HG03066 (cell line): ENCODE measurements around the gene CXADR.
"Not testable (repeated sequence)": the region's sequence is repeated elsewhere in the genome, so short reads cannot be mapped to it uniquely, and the experiment has no call there.

Experiments used
- ATAC-seq: cut with Tn5 transposase; IDR thresholded peaks from one replicate; pipeline ENCODE4 v1.9.1; 2021; ENCODE audit warnings: low read depth; ENCODE audit not compliant: unreplicated experiment

Gene CXADR

DNA sequence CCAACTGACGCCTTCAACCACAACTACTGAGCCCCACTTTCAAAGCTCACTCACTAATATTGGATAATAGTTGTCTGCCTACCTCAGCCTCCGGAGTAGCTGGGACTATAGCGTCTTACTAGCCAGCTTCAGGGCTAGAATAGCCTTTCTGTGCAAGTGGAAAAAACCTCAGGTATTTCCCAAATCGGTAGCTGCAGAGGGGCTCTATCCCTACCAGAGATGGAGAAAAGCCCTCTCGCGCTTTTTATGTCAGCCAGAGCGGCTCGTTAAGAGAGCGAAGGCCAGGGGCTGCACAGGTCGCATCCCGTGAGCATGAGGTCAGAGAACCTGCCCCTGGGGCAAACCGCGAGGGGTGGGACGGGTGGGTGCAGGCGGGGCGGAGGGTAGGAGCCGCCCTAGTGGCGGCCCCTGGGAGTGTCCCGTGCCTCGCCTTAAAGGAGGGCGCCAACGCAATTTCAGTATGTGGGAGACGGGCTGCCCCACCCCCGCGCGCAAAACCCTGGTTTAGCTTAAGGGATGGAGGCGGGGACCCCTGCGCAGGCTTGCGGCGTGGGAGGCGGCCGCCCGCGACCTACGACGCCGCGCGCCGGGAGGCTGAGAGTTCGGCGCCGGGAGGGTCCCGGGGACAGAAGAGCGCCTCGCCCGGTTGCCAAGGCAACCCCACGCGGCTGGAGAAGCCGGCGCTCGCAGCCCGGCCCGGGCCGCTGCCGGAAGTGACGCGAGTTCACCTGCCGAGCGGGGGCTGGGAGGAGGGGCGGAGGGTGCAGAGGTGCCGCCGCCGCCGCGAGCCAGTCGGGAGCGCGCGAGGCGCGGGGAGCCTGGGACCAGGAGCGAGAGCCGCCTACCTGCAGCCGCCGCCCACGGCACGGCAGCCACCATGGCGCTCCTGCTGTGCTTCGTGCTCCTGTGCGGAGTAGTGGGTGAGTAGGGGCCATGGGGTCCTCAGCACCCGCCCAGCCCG lies at the start of gene CXADR:
Gene CXADR, plus strand, starts transcription at position 791 of the 961 bp plus-strand sequence. Its CDS starts 87 bp downstream, at position 878.
- peak; percentile 78 for ATAC-seq

DNA sequence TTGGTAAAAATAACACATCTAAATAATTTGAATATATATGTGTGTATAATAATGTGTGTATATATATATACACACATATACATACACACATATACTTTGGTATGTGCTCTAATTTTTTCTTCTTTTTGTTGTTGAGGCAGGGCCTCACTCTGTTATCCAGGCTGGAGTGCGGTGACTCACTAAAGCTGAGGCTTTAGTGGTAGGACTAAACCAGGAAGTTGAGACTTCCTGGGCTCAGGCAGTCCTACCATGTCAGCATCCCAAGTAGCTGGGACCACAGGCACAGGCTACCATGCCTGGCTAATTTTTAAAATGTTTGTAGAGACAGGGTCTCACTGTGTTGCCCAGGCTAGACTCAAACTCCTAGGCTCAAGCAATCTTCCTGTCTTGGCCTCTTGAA lies 46.7 kb upstream of the CXADR start:
- no peak for ATAC-seq

DNA sequence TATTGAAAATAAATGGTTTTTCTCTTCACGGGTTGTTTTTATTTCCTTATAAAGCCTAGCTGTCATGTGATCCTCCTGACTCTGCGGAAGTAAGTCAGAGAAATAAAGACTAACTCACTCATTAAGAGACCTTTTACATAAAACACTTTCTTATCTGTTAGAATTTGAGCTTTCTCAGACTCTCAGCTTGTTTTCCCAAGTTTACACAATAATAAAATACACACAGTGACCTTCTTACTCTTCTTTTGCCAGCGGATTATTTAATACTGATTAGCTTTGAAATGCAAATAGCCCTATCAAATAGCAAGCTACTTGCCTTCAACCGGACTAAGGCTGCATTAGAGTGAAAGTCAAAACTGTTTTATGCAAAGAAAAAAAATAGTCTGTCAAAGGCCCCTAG lies 45.5 kb upstream of the CXADR start:
- no peak for ATAC-seq

DNA sequence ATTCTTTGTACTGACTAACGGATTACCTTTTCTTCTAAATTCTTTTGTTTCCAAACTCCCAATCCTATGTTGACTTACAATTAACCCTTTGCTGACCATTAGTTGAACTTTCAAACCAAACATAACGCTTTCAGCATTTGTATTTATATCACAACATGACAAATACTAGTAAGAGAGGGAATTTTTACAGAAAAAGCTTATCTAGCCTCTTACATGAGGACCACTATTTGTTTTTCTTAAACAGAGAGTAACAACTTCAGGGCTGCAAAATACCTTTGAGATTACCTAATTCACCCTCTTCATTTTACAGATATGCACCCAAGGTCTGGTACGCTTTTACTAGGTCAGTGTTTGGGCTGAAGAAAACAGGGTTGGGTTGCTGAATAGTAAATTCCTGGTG lies 45.0 kb upstream of the CXADR start:
- no peak for ATAC-seq

DNA sequence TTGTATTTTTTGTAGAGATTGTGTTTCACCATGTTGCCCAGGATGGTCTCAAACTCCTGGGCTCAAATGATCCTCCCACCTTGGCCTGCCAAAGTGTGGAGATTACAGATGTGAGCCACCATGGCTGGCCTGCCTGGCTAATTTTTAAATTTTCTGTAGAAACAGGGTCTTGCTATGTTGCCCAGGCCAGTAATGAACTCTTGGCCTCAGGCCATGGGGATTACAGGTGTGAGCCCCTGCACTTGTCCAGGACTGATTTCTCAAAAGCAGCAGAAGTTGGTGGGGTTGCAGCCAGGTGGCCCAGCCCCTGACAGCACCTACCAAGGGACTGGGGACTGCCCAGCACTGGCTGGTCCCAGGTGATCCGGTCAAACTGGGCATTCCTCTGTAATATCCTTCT lies 44.1 kb upstream of the CXADR start:
- no peak for ATAC-seq

DNA sequence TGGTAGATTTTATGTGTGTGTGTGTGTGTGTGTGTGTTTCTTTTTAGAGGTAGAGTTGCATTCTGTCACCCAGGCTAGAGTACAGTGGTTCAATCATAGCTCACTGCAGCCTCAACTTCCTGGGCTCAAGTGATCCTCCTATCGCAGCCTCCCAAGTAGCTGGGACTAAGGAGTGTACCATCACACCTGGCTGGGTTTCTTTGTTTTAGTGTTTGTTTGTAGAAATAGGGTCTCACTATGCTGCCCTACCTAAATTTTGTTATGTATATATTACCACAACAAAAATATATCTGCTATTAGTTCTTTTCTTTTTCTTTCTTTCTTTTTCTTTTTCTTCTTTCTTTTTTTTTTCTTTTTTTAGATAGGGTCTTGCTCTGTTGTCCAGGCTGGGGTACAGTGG lies 43.1 kb upstream of the CXADR start:
- no peak for ATAC-seq

DNA sequence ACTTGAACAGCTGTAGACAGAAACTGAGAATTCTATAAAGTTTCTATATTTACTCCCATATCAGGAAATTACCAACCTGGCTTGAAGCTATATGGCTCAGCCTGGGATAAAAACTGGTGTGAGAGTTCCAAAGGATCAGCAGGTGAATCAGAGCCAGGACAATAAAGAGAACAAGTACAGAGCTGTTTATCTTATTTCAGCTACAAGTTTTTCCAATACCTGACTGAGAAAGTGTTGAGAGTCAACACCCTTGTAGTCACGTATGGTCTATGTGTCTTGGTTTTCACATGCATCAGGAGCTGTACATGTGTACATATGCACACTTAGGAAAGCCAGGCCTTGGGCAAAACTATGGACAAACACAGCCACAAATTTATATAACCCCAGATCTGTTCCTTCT lies 40.7 kb upstream of the CXADR start:
- ATAC-seq: no peak

DNA sequence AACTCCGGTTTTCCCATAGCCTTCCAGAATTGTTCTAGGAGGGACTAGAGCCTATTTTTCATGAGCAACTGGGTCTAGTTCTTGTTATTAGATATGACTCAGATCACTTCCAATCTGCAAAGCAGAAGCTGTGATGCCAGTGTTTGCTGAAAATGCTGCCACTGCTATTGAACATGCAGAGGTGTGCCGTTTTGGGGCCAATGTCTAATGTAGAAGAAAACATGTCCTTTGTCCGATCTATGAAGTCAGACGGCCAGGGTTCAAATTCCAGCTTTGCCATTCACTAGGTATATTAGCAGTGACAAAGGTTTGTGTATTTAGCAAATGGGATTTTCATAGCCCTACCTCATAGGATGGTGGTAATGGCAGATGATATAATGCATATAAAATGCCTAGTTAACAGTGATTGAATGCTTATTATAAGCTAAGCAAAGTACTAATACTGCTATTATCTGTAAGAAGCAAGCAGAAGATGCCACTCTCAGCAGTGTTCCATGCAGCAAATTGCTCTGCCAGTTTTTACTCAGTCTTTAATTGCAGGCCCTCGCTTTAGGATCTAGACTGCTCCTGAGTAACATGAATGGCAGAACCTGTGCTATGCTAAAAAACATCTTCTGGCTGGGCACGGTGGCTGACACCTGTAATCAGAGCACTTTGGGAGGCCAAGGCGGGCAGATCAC lies 40.1 kb upstream of the CXADR start:
- no peak for ATAC-seq

DNA sequence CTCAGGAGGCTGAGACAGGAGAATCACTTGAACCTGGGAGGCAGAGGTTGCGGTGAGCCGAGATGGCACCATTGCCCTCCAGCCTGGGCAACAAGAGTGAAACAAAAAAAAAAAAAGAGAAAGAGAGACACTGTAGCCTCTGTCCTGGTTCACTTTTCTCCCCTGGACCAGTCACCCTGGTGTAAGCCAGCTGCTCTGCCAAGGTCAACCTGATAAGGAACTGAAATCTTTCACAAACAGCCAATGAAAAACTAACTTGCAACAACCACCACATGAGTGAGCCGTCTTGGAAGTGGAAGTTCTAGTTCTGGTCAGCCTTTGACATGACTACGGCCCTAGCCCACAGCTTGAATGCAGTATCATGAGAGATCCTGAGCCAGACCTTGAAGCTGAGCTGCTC lies 36.8 kb upstream of the CXADR start:
- ATAC-seq: no peak

DNA sequence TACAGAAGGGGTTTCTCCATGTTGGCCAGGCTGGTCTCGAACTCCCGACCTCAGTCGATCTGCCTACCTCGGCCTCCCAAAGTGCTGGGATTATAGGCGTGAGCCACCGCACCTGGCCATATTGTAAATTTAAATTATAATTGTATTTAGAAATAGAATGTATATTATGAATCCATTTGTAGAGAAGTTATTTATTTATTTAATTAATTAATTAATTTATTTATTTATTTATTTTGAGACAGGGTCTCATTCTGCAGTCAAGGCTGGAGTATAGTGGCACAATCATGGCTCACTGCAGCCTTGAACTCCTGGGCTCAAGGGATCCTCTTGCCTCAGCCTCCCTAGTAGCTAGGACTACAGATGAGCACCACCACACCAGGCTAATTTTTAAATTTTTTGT lies 34.7 kb upstream of the CXADR start:
- not testable (repeated sequence) for ATAC-seq

DNA sequence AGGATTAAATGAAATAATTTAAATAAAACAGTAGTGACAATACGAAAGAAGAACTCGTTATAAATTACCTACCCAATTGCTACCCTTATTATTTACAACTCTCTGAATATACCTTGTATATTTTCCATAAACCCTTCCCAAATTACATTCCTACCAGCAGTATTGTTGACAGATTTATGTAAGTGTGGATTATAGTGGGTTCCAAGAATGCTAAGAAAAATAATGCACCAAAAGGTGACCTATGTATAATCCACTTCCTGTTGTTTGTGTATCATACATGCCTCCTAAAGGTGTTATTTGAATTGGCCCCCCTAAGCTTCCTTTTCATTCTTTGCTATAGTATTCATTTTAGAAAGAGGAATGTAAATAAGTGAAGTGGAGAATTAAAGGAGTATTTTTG lies 33.2 kb upstream of the CXADR start:
- no peak for ATAC-seq

DNA sequence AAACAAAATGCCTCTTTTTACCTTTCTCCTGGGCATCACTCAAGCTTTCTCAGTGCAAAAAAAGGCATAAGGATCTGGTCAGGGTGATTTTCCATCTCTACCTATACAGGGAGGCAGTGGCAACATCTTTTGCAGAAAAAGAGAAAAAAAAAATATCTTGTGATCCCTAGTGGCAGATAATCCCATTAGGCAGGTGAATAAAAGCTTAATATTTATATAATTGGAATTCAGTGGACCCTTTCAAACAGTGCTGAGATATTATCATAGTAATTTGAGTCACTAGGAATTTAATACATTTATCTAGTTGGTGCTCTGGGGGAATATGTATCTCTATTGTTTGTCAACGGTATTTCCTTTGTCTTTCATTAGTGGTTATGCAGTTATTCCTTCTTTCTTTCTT lies 29.9 kb upstream of the CXADR start:
- ATAC-seq: no peak

DNA sequence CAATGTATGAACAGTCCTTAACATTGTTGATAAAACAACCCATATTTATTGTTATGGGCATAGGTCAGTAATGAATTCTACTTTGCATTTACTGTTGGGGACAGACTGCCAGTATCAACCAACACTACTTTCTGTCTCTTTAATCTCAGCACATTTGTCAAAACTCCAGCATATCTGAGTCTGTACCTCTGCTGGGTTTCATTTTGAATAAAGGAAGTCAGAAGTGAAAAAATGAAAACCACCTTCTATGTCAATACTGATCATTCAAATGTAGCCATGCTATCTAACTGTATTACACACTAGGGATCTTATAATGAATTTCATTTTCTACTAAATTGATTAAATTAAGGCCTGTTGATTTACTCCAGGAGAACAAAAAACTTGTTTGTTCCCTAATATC lies 24.2 kb upstream of the CXADR start:
- peak; percentile 73 for ATAC-seq

DNA sequence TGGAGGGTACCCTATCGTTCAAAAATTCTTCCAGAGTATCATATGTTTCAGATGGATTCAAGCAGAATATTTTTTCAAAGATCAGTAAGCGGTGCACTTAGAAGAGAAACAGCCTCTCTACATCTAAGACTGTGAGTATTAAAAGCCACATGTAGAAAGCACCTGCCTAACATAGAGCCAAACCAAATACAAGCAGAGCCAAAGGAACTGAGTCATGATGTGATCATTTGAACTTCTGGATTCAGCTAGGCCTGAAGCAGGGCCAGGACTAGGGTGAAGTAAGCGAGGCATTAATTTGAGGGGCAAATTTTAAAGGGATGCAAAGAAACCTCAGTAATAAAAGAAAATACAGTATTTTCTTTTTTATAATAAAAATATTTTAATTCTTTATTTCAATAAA lies 23.3 kb upstream of the CXADR start:
- not testable (repeated sequence) for ATAC-seq

DNA sequence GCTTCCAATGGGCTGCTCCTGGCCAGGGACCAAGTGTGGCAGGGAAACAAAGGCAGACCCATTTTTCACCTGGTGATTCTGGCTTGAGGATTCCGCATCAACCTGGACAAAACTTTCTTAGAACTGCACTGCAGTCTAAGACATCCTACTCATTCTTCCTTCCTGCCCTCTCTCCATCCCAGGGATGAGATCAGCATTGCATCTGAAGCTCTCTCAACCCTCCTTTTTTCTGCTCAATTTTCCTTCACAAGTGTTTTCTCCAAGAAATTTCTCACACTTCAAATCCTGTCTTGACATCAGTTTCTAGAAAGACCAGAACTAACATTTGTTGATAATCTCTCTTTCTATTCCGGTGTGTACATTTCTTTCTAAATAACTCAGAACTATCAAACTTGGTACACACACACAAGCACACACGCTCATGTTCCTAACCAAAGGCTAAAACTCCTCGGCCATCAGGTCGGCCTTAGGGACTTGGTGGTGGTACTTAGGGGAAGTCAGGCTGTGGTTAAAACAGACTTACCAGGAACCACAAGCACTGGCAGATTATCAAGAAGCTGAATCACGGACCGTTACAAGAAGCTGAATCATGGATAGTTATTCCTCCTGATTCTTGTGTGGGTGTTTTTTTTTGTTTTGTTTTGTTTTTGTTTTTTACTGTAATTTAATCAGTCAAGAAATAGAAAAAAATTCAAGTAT lies 21.0 kb upstream of the CXADR start:
- no peak for ATAC-seq

DNA sequence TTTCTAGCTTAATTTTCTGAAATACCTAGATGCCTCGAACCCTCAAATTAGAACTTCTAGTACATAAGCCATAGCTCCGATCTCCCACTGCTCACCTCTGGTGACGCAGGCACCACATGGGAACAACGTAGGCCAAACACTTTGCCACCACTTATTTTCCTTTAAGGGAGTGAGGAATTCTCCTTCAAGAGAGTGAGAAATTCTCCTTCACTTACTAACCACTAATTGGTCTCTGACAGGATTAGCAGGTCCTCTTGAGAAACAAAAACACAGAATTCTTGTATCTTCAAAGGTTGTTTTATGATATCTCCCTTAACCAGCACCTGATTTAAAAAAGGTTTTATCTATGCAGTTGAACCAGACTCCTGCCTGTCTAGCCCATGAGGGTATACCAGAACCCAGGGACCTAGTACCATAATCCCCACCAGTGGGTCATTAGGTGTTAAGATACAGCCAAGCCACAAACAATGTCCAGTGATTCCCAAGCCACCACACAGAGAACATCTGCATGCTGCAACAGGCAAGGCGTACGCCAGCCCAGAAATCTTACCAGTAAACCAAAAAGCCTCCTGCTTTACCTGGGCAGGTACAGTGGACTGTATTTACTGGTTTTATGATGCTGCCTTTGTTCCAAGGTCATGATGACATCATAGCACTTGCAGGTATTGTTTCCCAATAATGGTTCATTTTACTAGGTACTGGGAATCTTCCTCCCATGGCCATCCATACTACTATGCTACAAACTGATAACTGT lies 20.3 kb upstream of the CXADR start:
- ATAC-seq: no peak

DNA sequence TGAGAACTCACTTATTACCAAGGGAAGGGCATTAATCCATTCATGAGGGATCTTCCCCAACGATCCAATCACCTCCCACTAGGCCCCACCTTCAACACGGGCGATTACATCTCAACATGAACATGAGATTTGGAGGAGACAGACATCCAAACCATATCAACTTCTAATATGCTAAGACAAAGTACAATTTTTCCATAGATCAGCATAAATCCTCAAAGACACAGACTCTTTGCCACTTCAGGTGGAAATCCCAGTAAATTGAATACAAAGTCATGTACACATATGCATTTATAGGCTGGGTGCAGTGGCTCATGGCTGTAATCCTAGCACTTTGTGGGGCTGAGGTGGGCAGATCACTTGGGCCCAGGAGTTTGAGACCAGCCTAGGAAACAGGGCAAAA lies 18.8 kb upstream of the CXADR start:
- no peak for ATAC-seq

DNA sequence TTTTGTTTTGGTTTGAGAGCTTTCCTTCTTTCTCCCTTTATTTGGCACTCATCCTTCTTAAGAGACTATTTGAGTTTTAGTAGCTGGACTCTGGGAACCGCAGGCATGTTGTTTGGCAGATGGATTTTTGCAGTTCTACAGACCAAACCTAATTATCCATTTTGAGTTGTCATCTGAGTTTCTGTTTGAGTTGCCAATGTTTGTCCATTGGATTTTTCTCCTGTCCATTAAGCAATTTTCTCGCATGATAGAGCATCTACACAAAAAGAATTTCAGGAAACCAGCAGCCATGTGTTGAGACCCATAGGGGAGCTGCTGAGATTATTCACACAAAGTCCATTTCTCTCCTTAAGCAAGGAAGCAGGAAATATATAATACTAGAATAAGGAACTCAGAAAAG lies 17.2 kb upstream of the CXADR start:
- ATAC-seq: no peak

DNA sequence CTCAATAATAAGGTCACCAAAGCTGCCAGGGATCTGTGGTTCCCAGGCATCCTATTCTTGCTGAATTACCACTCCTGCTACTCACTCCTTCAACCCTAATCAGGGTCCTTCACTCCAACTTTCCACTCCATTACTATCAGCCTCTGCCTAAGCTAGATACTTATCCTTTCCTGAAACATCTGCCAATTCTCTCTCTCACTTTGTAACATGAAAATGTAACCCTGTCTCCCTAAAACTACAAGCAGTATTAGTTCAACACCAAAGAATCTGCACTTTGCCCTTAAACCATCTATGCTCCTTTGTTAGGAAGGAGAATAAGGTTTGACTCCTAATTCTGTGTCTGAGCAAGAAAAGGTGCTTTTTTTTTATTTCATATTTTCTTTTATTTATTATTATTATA lies 15.5 kb upstream of the CXADR start:
- ATAC-seq: no peak

DNA sequence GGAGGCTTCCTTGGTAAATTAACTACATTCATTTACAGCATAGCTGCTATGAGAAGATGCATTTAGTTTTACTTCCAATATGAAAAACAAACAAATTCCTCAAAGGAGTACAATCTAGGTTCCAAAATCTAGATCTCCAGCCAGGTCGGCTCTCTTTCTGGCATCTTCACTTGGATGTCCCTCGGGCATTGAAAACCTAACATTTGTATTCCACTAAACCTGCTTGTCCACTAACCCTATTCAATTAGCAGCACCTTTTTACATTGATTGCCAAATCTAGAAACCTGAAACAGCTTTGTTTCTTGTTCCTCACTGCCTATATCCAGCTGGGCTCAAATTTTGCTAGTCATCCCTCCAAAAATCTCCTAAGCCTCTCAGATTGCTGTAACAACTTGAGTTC lies 14.3 kb upstream of the CXADR start:
- ATAC-seq: no peak
